Brain microvascular endothelial cell (primary cell): Measurements from ENCODE around the gene ST3GAL4.
"Not testable (repeated sequence)": the region's sequence is repeated elsewhere in the genome, so short reads cannot be mapped to it uniquely, and the experiment has no call there.

Experiments used
- DNase-seq: peaks from one replicate; pipeline ENCODE4 v3.0.0-alpha.2; 2020
- H3K27ac ChIP-seq: fragments of 250-450 bp; sonication (Bioruptor Pico); 2 replicates; pipeline ENCODE4 v1.5.1; 2020; ENCODE audit warnings: mild to moderate bottlenecking, moderate library complexity
- H3K27me3 ChIP-seq: fragments of 250-450 bp; sonication (Bioruptor Pico); replicated peaks from 2 replicates; pipeline ENCODE4 v1.5.1; 2020; ENCODE audit warnings: mild to moderate bottlenecking
- H3K36me3 ChIP-seq: fragments of 250-450 bp; sonication (Bioruptor Pico); replicated peaks from 2 replicates; pipeline ENCODE4 v1.5.1; 2020; ENCODE audit warnings: mild to moderate bottlenecking
- H3K4me3 ChIP-seq: 2 replicates; pipeline ENCODE4 v1.5.1; 2011; ENCODE audit warnings: low read depth, mild to moderate bottlenecking, control low read depth, low read length, moderate library complexity
- in situ Hi-C: cut with HindIII; loops from 2 replicates; pipeline ENCODE4 v1.10.0; 2017; ENCODE audit warnings: low sequenced_read_pairs, low pct_ligation_motif_present
- TF ChIP-seq, protein P1 (sequence below): IDR thresholded peaks from 2 replicates; pipeline ENCODE4 v1.5.1; 2011; ENCODE audit warnings: low read depth, mild to moderate bottlenecking, moderate library complexity, low read length, control low read depth, inconsistent platforms; ENCODE audit errors: missing control alignments

The ST3GAL4 gene

DNA sequence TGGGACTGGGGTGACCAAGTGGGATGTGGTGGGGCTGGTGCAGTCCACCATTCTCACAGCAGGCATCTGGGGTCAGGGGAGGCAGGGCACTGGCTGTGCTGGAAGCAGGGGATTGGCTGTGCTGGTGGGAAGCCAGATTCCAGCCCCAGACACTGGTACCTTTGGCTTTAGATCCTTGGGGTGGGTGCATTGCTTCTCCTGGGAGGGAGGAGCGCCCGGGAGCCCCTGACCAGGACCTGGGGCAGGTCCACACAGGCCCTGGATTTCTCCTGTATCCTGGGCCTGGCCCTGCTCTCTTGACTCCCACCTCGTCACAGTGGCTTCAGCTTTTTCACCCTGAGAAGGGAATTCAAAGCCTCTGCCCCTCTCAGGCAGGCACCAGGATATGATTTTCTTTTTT lies 38.5 kb downstream of the ST3GAL4 start:
- TF ChIP-seq, protein P1, sequence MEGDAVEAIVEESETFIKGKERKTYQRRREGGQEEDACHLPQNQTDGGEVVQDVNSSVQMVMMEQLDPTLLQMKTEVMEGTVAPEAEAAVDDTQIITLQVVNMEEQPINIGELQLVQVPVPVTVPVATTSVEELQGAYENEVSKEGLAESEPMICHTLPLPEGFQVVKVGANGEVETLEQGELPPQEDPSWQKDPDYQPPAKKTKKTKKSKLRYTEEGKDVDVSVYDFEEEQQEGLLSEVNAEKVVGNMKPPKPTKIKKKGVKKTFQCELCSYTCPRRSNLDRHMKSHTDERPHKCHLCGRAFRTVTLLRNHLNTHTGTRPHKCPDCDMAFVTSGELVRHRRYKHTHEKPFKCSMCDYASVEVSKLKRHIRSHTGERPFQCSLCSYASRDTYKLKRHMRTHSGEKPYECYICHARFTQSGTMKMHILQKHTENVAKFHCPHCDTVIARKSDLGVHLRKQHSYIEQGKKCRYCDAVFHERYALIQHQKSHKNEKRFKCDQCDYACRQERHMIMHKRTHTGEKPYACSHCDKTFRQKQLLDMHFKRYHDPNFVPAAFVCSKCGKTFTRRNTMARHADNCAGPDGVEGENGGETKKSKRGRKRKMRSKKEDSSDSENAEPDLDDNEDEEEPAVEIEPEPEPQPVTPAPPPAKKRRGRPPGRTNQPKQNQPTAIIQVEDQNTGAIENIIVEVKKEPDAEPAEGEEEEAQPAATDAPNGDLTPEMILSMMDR, result no peak
- DNase-seq, result no peak
- Histone ChIP-seq H3K27me3 (no peaks in the 10 kb centered on the region), H3K27ac (no peak overlapping the region), H3K36me3 (no peaks in the 10 kb centered on the region), H3K4me3 (no peak overlapping the region)
- in situ Hi-C loops, result no loop called here

DNA sequence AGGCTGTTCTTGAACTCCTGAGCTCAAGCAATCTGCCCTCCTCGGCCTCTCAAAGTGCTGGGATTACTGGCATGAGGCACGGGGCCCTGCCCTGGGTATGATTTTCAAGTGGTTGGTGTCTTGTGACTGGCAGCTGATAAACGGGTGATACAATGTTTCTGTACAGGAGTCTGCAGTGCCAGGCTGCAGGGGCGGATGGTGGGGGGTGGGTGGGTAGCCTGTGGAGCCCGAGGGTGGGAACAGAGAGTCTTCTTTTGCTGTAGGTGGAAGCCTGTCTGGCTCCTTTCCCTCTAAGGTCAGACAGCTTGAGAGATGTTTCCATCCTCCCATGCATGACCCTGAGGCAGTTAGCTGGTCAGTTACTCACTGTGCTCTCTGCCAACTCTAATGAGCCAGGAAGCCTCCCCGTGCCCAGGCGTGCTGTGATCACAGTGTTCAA lies 39.2 kb downstream of the ST3GAL4 start:
- H3K4me3 ChIP-seq, H3K27ac ChIP-seq, H3K36me3 ChIP-seq, DNase-seq, H3K27me3 ChIP-seq, in situ Hi-C loops: not testable (repeated sequence)

DNA sequence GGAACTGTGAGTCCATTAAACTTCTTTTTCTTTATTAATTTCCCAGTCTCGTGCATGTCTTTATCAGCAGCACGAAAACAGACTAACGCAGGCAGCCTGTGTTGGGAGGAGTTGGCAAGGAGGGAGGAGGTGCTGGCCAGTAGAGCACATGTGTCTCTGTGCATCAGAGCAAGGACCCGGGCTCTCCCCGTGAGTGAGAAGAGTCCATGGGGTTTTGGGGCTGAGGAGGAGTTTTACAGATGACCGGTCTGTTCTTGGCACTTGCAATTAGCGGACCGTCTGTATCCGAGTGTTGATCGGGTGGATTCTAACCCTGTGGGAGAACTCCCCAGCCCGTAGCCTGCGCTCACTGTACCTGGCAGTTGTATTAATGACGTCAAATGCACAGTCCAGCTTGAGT lies 40.3 kb downstream of the ST3GAL4 start:
- H3K27me3 ChIP-seq, H3K27ac ChIP-seq, in situ Hi-C loops, DNase-seq, H3K36me3 ChIP-seq, H3K4me3 ChIP-seq: not testable (repeated sequence)

DNA sequence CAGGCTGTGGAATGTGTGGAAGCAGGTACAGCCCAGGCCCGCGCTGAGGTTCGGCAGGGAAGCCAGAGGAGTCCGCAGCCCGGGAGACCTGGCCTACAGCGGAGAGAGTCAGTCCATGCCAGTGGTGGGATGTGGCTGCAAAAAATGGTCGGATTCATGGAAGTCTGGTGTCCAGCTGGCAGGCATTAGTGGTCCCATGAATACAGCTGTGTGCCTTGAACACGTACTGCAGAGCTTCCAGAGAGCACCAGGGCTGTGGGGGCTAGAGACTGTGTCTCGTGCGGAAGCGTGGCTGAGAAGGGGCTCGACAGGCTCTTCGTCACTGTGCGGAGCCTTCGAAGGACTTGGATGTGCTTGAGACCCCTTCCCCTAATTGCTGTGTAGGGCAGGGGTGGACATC lies 40.8 kb downstream of the ST3GAL4 start:
- DNase-seq, H3K36me3 ChIP-seq, in situ Hi-C loops, H3K4me3 ChIP-seq, H3K27ac ChIP-seq, H3K27me3 ChIP-seq: not testable (repeated sequence)

DNA sequence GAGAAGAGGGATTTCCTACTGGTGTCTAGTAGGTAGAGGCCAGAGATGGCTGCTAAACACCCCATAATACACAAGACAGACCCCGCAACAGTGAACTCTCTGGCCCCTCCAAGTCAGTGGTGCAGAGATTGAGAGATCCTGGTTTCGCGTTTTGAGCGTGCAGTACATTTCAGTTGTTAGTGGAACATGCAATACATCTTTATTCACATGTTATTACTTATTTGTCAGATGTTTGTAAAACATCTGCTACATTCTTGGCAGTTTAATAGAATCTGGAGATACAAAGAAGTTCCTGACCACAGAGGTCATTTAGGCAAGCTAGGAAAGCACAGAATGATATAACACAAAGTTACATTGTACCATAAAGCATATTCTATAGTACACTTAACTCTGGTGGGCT lies 41.5 kb downstream of the ST3GAL4 start:
- H3K36me3 ChIP-seq, result no peaks in the 10 kb centered on the region
- no peak overlapping the region for H3K27ac ChIP-seq
- no peaks in the 10 kb centered on the region for H3K27me3 ChIP-seq
- no peak overlapping the region for H3K4me3 ChIP-seq
- no peak for DNase-seq
- TF ChIP-seq, protein P1, result no peak
- in situ Hi-C loops, result no loop called here

DNA sequence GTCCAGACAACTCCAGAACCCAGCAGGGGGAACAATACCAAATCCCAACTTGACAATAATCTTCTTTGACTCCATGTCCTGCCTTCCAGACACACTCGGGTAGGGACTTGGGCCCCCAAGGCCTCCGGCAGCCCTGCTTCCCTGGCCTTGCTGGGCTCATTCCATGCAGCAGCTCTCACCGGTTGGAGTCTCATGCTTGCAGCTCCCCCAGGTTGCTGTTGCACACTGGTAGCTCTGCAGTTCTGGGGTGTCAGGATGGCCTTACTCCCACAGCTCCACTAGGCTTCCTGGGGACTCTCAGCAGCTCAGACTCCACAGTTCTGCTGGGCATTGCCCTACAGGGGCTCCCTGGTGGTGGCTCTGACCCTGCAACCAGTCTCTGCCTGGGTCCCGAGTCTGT lies 42.8 kb downstream of the ST3GAL4 start:
- H3K27ac ChIP-seq, result no peak overlapping the region
- no peak for DNase-seq
- H3K36me3 ChIP-seq, result no peaks in the 10 kb centered on the region
- no peaks in the 10 kb centered on the region for H3K27me3 ChIP-seq
- no peak overlapping the region for H3K4me3 ChIP-seq
- in situ Hi-C loops, result no loop called here
- TF ChIP-seq, protein P1, result no peak

DNA sequence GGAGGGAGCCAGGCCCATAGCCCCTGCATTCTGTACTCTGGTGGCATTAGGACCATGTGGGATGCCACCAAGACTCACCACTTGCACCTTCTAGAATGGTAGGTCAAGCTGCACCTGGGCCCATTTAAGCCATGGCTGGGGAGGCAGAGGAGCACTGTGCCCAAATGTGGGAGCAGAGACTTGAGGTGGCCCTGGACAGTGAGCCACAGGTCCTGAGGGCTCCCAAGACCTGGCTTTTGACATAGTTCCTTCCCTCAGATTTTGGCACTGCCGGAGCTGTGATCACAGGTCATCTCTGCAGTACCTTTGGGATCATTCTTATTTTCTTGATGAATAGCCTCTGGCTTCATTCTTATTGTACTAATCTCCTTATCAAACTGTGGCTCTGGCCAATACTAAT lies 43.2 kb downstream of the ST3GAL4 start:
- DNase-seq, result no peak
- TF ChIP-seq, protein P1, result no peak

More for the DNA sequence above, 43.2 kb downstream of the ST3GAL4 start:
- H3K4me3 ChIP-seq, result no peak overlapping the region
- in situ Hi-C loops, result no loop called here
- H3K27me3 ChIP-seq, result no peaks in the 10 kb centered on the region
- H3K27ac ChIP-seq, result no peak overlapping the region
- H3K36me3 ChIP-seq, result no peaks in the 10 kb centered on the region
